Adrenal gland (tissue), 5 donors: ENCODE data around the gene MRPL44.

Experiments
- CTCF ChIP-seq, 6 experiments: fragments of 450-650 bp in 4 of 6; fragments of 200-600 bp in 2 of 6; sonication (generic) in 1 of 6; IDR thresholded peaks; 1 replicate in 5 of 6; 2 replicates in 1 of 6; pipeline versions ENCODE4 v1.5.1 to v1.8.0; 2016 to 2021; ENCODE audit warnings: antibody characterized with exemption in 6 of 6, mild to moderate bottlenecking in 2 of 6, moderate library complexity in 1 of 6
- POLR2A ChIP-seq, 2 donors: fragments of 450-650 bp; IDR thresholded peaks; one replicate each; pipeline ENCODE4 v1.6.1; 2017; ENCODE audit warnings: antibody characterized with exemption in 2 of 2, mild to moderate bottlenecking in 2 of 2, moderate library complexity in 1 of 2
- donor health status: DM: no; HTN: no; CAD: no.

GRCh38 chr2:223973606-223974005 is 16.3 kb downstream of the MRPL44 start:
- TF ChIP-seq CTCF (IDR thresholded peaks at IDR 0.05) (no peak), POLR2A (IDR thresholded peaks at IDR 0.05) (no peak)
